Body of pancreas (tissue), 4 donors: ENCODE results near the gene ACYP2.

Source experiments
- CTCF ChIP-seq, 7 experiments: fragments of 450-650 bp in 4 of 7; fragments of 200-600 bp in 3 of 7; sonication (generic) in 3 of 7; IDR thresholded peaks; one replicate each; pipeline ENCODE4 v1.5.1; 2016 to 2019; ENCODE audit warnings: antibody characterized with exemption in 7 of 7
- POLR2A ChIP-seq, 3 donors: fragments of 450-650 bp; IDR thresholded peaks; one replicate each; pipeline ENCODE4 v1.6.1; 2016; ENCODE audit warnings: antibody characterized with exemption in 3 of 3, mild to moderate bottlenecking in 2 of 3

GRCh38 chr2:54254180-54254579 lies 138.8 kb downstream of the ACYP2 start:
- TF ChIP-seq CTCF (IDR thresholded peaks at IDR 0.05) (no peak), POLR2A (IDR thresholded peaks at IDR 0.05) (no peak)
